ENCODE data around the gene NOC4L.

- TF ChIP-seq, protein P1, sequence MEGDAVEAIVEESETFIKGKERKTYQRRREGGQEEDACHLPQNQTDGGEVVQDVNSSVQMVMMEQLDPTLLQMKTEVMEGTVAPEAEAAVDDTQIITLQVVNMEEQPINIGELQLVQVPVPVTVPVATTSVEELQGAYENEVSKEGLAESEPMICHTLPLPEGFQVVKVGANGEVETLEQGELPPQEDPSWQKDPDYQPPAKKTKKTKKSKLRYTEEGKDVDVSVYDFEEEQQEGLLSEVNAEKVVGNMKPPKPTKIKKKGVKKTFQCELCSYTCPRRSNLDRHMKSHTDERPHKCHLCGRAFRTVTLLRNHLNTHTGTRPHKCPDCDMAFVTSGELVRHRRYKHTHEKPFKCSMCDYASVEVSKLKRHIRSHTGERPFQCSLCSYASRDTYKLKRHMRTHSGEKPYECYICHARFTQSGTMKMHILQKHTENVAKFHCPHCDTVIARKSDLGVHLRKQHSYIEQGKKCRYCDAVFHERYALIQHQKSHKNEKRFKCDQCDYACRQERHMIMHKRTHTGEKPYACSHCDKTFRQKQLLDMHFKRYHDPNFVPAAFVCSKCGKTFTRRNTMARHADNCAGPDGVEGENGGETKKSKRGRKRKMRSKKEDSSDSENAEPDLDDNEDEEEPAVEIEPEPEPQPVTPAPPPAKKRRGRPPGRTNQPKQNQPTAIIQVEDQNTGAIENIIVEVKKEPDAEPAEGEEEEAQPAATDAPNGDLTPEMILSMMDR (conservative IDR thresholded peaks at IDR 0.05; ENCODE audit: low read depth in 2 of 2): no peak
- TF ChIP-seq POLR2AphosphoS5 (IDR thresholded peaks at IDR 0.05; ENCODE audit: low read depth) (no peak), EZH2phosphoT487 (IDR thresholded peaks at IDR 0.05; ENCODE audit: unreplicated experiment) (no peak), NANOG (IDR thresholded peaks at IDR 0.05; ENCODE audit: borderline replicate concordance) (no peak), EZH2 (IDR thresholded peaks at IDR 0.05; ENCODE audit: low read depth, unreplicated experiment) (no peak)
Observed at GRCh38 chr12:132186857-132187620, 42.8 kb downstream of the NOC4L start.

Measured in GM23338 (cell line).